Femur (tissue), 1 donor: ENCODE data around the gene OR7C2.

Experiments
- DNase-seq: peaks from one replicate; pipeline ENCODE4 v3.0.0-alpha.2; 2017

The OR7C2 gene

DNA sequence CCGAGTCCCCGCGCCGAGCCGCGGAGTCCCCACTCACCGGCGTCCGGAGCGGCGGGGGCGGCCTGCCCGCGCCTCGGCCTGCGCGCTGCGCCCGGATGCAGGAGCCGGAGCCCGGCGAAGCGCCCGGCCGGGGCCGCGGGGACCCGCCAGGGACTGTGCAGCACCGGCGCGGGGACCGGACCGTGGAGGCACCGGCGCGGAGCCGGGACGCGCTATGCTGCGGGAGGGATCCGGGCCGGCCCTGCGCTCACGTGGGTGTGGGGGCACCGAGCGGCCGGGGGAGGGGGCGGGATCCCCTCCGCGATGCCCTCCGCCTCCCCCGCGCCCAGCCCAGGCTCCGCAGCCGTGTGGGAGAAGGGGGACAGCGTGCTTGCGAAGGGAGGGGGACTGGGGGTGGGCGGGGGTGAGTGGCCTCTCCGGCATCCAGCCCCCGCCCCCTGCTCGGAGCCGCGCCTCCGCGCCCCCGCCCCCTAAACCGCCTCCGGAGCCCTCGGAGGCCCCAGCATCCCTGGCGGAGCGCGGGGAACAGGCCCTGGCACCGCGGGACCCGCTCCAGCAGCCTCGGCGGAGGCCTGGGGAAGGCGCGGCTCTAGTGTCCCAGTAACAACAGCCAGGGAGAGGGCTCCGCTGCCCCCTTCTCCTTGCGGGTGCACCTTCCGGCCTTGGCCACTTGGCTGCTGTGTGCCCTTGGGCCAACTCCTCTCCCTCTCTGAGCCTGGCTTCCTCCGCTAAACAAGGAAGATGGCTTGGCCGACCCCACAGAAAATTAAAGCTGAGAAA, 38.4 kb downstream of the OR7C2 start, which contains the start of gene SLC1A6:
TSS of gene SLC1A6 (minus strand) at position 389 of the 780 bp plus-strand sequence. CDS start 6,954 bp downstream, outside the sequence.
- no peak for DNase-seq

DNA sequence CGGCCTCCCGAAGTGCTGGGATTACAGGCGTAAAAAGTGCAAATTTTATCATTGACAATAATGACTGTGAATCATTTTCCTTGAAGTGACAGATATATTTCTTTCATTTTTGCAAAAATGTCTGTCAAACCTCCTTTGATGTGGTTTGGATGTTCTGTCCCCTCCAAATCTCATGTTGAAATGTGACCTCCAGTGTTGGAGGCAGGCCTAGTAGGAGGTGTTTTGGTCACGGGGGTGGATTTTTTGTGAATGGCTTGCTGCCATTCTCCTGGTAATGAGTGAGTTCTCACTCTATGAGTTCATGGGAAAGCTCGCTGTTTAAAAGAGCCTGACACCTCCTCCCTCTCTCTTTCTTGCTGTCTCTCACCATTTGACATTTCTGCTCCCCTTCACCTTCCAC, 43.8 kb downstream of the OR7C2 start:
- DNase-seq, result no peak
